GDM1 (cell line): ENCODE results near the gene CCDC180.
A peak's percentile ranks its signal among the peaks of the same experiment; 100 is the strongest.
"Not testable (repeated sequence)": the region's sequence is repeated elsewhere in the genome, so short reads cannot be mapped to it uniquely, and the experiment has no call there.

ENCODE experiments used
- DNase-seq: peaks from one replicate; lab custom pipeline; 2025; lab: John Stamatoyannopoulos, UW

CCDC180 gene

DNA sequence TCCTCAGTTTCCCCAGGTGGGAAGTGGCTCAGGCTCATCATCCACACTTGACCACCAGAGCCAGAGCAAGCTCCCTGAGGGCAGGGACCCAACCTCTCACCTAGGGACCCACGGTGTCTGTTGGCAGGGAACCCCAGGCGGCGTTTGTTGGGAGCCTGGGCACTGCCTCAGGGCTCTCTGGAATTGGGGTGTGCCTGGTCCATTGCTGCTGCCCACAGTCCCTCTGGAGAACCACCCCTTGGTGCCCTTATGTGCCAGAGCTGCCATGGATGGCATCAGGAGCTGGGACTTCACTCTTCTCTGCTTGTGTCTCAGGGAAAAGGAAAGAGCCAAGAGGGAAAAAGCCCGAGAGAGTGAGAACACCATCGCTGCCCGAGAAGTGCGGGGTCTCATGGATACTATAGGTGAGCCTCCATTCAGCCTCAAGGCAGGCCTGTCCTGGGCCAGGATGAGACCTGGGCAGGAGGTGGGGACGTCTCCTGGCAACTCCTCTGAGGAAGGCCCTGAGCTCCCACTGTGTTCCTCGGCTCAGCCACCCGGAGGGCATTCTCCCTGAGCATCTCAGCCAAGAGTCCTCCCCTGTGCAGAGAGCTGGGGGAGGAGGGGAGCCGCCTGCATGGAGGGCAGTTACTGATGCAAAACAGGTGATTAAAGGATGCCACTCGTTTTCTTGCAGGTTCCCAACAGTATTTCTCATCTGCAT, 4.5 kb downstream of the CCDC180 start:
- no peak for DNase-seq

GRCh38 chr9:97312556-97312955, 5.1 kb downstream of the CCDC180 start:
- no peak for DNase-seq

GRCh38 chr9:97313243-97313642, 5.8 kb downstream of the CCDC180 start:
- no peak for DNase-seq

DNA sequence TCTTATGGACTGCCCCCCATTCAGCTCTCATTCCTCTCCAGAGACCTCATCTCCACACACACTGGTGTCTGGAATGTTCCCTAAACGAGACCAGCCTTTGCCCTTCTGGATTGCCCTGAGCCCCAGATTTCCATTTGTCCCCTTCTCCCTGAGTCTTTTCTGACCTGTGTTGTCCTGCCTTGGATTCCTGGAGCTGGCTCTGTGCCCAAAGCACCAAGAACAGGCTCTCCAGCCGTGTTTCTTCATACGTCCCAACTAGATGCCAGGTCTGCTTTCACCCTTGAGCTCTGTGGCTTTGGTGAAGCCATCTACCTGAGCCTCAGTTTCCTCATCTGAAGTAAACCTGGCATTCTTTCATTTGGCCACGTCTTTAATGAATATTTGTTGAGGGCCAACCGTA, 6.3 kb downstream of the CCDC180 start:
- DNase-seq = no peak

DNA sequence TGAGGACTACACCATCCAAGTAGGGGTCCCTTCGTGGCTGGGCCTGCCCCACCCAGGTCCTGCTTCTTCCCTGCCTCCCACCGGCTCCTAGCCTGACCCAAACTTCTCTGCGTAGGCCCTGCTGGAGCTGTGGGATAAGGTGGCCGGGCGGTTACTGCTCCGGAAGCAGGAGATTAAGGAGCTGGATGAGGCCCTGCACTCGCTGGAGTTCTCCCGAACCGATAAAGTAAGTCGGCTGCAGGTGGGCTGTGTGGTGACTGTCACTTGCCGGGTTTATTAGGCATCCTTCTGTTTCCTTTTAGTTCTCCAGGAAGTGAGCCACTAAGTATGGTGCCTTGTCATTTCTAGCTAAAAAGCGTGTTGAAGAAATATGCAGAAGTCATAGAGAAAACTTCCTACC, 7.0 kb downstream of the CCDC180 start:
- no peak for DNase-seq

DNA sequence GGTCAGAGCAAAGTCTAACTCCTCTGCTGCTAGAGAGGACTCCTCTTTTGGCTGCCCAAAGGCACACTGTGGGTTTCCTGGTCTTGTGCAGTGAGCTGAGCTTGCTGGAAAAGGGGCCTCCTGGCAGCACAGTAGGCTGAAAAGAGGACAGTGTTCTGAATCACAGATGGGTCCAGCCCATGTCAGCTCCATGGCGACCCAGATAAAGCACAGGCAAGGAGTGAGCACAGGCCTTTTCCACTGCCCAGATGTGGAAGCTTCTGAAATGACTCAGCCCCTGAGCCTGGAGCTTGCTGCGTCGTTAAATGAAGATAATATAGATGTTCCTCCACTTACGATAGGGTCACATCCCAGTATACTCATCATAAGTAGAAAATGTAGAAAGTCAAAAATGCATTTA, 8.1 kb downstream of the CCDC180 start:
- DNase-seq = no peak

DNA sequence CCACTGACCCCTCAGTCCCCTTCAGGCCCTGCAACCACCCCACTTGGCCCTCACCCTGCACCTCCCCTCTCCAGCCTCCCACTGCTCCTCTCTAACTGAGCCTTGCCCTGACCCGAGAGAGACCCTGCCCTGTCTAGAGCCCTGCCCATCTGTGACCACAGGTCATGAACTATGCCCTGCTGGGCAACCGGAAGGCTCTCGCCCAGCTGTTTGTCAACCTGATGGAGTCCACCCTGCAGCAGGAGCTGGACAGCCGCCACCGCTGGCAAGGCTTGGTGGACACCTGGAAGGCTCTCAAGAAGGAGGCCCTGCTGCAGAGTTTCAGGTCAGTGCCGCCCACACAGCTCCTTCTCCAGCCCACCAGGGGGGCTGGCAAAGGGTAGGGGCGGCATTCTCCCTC, 9.4 kb downstream of the CCDC180 start:
- no peak for DNase-seq

DNA sequence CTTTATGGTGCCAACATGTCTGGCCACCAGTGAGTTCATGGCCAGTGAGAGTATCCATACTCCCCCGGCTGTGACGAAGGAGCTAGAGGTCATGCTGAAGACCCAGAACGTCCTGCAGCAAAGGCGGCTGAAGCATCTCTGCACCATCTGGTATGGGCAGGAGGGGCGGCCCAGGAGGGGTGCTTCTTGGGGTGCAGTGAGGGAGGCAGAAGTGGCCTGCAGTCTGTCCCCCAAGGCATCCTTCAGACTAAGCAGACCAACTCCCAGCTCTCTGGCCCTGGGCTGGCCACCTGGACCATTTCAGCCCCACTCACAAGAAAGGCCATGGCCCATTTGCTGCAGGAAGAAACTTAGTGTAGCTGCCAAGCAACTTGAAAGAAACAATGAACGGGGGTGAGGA, 11.0 kb downstream of the CCDC180 start:
- no peak for DNase-seq

GRCh38 chr9:97319395-97319794, 11.9 kb downstream of the CCDC180 start:
- peak; percentile 48 for DNase-seq

DNA sequence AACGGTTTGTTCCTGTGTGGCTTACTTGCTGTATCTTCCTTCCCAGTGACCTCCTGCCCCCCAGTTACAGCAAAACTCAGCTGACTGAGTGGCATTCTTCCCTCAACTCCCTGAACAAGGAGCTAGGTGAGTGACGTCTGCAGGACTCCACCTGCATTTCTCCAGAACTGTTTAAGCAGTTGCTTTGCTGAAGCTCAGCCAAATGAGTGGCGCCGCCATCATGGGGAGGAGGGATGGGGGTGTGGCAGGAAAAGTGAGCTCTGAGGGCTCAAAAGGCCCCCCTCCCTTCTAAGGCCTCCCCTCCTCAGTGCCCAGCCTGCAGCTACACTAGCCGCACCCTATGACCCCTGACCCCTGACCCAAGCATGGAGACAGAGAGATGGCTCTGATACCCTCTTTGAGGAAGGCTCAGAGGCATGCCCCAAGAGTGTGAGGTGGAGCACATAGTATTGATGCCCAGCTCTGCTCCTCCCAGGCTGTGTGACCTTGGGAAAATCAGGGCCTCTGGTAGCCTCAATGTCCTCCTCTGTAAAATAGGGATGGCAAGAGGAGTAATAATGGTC, 12.7 kb downstream of the CCDC180 start:
- DNase-seq = no peak

DNA sequence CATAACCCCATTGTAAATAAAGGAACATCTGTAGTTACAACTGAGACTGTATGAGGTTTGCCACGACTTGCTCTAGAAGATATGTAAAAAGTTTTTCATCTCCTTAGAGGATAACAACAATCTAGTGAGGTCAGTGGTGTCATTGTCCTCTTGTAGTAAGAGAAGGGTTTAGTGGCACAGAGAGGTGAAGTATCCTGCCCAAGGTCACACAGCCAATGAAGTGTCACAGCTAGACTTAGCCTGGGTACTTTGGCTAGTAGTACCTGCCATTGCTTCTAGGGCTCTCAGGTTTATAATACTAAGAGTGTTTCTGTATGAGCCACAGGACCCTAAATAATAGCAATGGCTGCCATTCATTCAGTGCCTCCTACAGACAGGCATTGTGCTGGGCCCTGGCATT, 13.8 kb downstream of the CCDC180 start:
- DNase-seq = no peak

GRCh38 chr9:97321691-97322090, 14.2 kb downstream of the CCDC180 start:
- DNase-seq = no peak

DNA sequence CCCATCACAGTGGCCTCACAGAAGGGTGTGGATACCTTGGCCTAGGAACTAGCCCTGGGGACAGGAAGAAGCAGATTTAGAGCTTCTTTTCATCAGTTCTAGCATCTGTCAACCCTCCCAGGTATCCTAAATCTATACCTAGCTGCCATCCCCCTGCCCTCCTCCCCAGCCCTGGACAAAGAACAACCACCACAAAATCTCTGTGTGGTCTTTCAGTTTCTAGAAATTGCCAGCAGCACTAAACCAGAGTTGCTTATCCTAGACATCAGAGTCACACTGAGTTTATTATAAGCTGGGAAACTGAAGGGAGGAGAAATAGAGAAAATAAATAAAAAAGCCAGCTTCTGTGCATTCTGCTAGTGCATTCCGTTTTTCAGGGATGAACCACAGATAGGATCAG, 14.6 kb downstream of the CCDC180 start:
- DNase-seq = no peak

GRCh38 chr9:97324954-97325353, 17.5 kb downstream of the CCDC180 start:
- DNase-seq = no peak

DNA sequence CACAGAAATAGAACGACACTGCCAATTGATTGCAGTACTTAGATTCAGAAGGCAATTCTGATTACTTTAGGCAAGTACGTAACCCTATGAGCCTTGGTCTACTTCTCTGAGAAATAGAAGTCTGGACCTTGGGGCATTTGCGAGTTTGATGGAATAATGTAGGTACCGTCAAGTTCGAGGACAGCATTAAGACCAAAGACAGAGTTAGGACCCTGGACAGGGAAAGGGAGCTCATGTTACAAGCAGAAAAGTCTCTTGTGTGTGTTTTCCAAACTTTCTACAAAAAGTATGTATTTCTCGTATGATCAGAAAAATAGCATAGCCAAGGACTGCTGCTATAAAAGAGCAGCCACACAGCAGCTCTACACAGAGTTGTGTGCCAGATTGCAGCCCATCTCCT, 20.1 kb downstream of the CCDC180 start:
- DNase-seq = no peak

DNA sequence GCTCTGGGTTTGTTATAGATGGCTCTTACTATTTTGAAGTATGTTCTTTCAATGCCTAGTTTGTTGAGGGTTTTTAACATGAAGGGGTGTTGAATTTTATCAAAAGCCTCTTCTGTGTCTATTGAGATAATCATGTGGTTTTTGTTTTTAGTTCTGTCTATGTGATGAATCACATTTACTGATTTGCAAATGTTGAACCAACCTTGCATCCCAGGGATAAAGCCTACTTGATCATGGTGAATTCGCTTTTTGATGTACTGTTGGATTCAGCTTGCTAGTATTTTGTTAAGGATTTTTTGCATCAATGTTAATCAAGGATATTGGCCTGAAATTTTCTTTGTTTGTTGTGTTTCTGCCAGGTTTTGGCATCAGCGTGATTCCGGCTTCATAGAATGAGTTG, 25.5 kb downstream of the CCDC180 start:
- DNase-seq = no peak

DNA sequence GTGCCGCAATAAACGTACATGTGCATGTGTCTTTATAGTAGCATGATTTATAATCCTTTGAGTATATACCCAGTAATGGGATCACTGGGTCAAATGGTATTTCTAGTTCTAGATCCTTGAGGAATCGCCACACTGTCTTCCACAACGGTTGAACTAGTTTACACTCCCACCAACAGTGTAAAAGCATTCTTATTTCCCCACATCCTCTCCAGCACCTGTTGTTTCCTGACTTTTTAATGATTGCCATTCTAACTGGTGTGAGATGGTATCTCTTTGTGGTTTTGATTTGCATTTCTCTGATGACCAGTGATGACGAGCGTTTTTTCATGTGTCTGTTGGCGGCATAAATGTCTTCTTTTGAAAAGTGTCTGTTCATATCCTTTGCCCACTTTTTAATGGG, 28.2 kb downstream of the CCDC180 start:
- not testable (repeated sequence) for DNase-seq

- DNase-seq = no peak
Observed at GRCh38 chr9:97348871-97349270, 41.4 kb downstream of the CCDC180 start.

DNA sequence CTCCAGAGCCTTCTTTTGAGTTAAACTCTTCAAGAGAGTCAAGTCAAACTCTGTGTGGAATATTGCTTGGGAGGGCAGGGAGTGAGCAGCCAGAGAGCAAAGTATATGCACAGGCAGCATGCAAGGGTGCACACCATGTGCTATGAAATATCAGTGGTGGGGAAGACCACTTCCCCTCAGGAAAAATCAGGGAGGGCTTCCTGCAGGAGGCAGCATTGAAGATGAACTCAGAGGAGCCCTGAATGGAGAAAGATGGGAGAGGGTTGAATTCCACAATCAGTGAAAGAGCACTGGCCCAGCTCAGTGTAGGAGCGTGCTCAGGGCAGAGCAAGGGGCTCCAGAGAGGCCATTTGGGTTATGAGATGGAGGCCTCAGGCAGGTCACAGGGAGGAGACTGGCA, 41.9 kb downstream of the CCDC180 start:
- no peak for DNase-seq

GRCh38 chr9:97354637-97355036, 47.2 kb downstream of the CCDC180 start:
- DNase-seq = no peak

- no peak for DNase-seq
Observed at GRCh38 chr9:97357056-97357455, 49.6 kb downstream of the CCDC180 start.
